Hepatocyte (in vitro differentiated cells): Measurements from ENCODE around the gene ARMC5. TPM values are rescaled to one million over a fixed set of nuclear protein-coding genes. Genes with fewer than 3 reads are reported as not detected.

Experiments
- DNase-seq: peaks from one replicate; pipeline ENCODE4 v3.0.0-alpha.2; 2016; ENCODE audit warnings: low spot score
- H2AFZ ChIP-seq: fragments of 200-600 bp; sonication (generic); 2 replicates; pipeline ENCODE4 v1.6.0; 2016; ENCODE audit warnings: antibody characterized with exemption, mild to moderate bottlenecking
- H3K27ac ChIP-seq: fragments of 200-600 bp; sonication (generic); 2 replicates; pipeline ENCODE4 v1.5.1; 2016; ENCODE audit warnings: mild to moderate bottlenecking
- H3K27me3 ChIP-seq: fragments of 200-600 bp; sonication (generic); 2 replicates; pipeline ENCODE4 v1.6.1; 2016
- H3K36me3 ChIP-seq: fragments of 200-600 bp; sonication (generic); replicated peaks from 2 replicates; pipeline ENCODE4 v1.5.1; 2016; ENCODE audit warnings: low read depth; ENCODE audit not compliant: insufficient read depth
- H3K4me1 ChIP-seq: fragments of 200-600 bp; sonication (generic); 2 replicates; pipeline ENCODE4 v1.5.1; 2016; ENCODE audit warnings: mild to moderate bottlenecking, moderate library complexity; ENCODE audit not compliant: insufficient read depth
- H3K4me2 ChIP-seq: fragments of 200-600 bp; sonication (generic); 2 replicates; pipeline ENCODE4 v1.6.0; 2016
- H3K4me3 ChIP-seq: fragments of 200-600 bp; sonication (generic); 2 replicates; pipeline ENCODE4 v1.5.1; 2016; ENCODE audit warnings: mild to moderate bottlenecking
- H3K79me2 ChIP-seq: fragments of 200-600 bp; sonication (generic); 2 replicates; pipeline ENCODE4 v1.6.0; 2017; ENCODE audit warnings: mild to moderate bottlenecking
- H3K9me2 ChIP-seq: fragments of 200-600 bp; sonication (generic); replicated peaks from 2 replicates; pipeline ENCODE4 v1.6.0; 2017; ENCODE audit warnings: mild to moderate bottlenecking; ENCODE audit not compliant: insufficient read depth
- H3K9me3 ChIP-seq: fragments of 200-600 bp; sonication (generic); 2 replicates; pipeline ENCODE4 v1.5.1; 2016; ENCODE audit warnings: low read depth, mild to moderate bottlenecking
- H4K20me1 ChIP-seq: fragments of 200-600 bp; sonication (generic); 2 replicates; pipeline ENCODE4 v1.6.0; 2016; ENCODE audit warnings: mild to moderate bottlenecking; ENCODE audit not compliant: insufficient read depth, poor library complexity, severe bottlenecking
- CTCF ChIP-seq: fragments of 200-600 bp; sonication (generic); IDR thresholded peaks from 2 replicates; pipeline ENCODE4 v1.5.1; 2016; ENCODE audit warnings: antibody characterized with exemption, mild to moderate bottlenecking; ENCODE audit not compliant: poor library complexity
- EZH2 ChIP-seq: fragments of 200-600 bp; sonication (generic); IDR thresholded peaks from 2 replicates; pipeline ENCODE4 v1.6.1; 2016; ENCODE audit warnings: antibody characterized with exemption, mild to moderate bottlenecking, borderline replicate concordance
- EZH2phosphoT487 ChIP-seq: fragments of 200-600 bp; sonication (generic); IDR thresholded peaks from one replicate; pipeline ENCODE4 v1.6.1; 2018; ENCODE audit warnings: antibody characterized with exemption, mild to moderate bottlenecking, low read depth, moderate library complexity; ENCODE audit not compliant: unreplicated experiment, severe bottlenecking
- WGBS: methylation state at CpG from one replicate; pipeline ENCODE4 v1.1.6; 2016; ENCODE audit warnings: low lambda C conversion rate; ENCODE audit errors: missing lambda C conversion rate; 5-methylcytosine and 5-hydroxymethylcytosine counted together
- polyA plus RNA-seq: library from polyadenylated mRNA; unstranded; fragments of >200 nt; fragmentation: Nextera tagmentation; extraction: Ambion mirVana; gene quantifications from 2 replicates; pipeline ENCODE4 v1.2.1, GENCODE V29; 2016
- total RNA-seq: library from RNA; depleted of rRNA; stranded (reverse); fragments of >200 nt; gene quantifications from 2 replicates; pipeline ENCODE4 v1.2.3, GENCODE V29; 2014

Gene ARMC5
- total and polyA plus RNA-seq, 2 experiments from 2014 or later, result 12.2 to 19.4 TPM

GRCh38 chr16:31453255-31454204, 5.8 kb upstream of the ARMC5 start:
- H3K79me2 ChIP-seq, result peaks cover 32% of the 10 kb centered on the region
- DNase-seq, result peak; percentile 49
- no peaks in the 10 kb centered on the region for H3K9me2 ChIP-seq
- H3K27ac ChIP-seq, result peak overlapping the region; percentile 54
- no peaks in the 10 kb centered on the region for H3K27me3 ChIP-seq
- peaks cover 37% of the 10 kb centered on the region for H3K4me1 ChIP-seq
- H2AFZ ChIP-seq, result no peak overlapping the region
- peaks cover 19% of the 10 kb centered on the region for H4K20me1 ChIP-seq
- 49% methylated on average over 18 of the region's 20 CpGs for WGBS
- H3K36me3 ChIP-seq, result no peaks in the 10 kb centered on the region
- peak overlapping the region; percentile 37 for H3K4me2 ChIP-seq
- TF ChIP-seq EZH2phosphoT487 (no peak), CTCF (no peak)
- no peak overlapping the region for H3K4me3 ChIP-seq
- H3K9me3 ChIP-seq, result no peaks in the 10 kb centered on the region

GRCh38 chr16:31455601-31456314, 3.5 kb upstream of the ARMC5 start:
- no peaks in the 10 kb centered on the region for H3K36me3 ChIP-seq
- H3K4me1 ChIP-seq, result peaks cover 37% of the 10 kb centered on the region
- H3K27me3 ChIP-seq, result no peaks in the 10 kb centered on the region
- no peak for DNase-seq
- TF ChIP-seq CTCF (peak; percentile 18), EZH2phosphoT487 (no peak)
- H3K9me2 ChIP-seq, result no peaks in the 10 kb centered on the region
- WGBS, result 89% methylated on average over 17 of the region's 17 CpGs
- H3K4me3 ChIP-seq, result no peak overlapping the region
- H2AFZ ChIP-seq, result no peak overlapping the region
- H3K4me2 ChIP-seq, result no peak overlapping the region
- H3K9me3 ChIP-seq, result no peaks in the 10 kb centered on the region
- H3K27ac ChIP-seq, result no peak overlapping the region
- peaks cover 32% of the 10 kb centered on the region for H3K79me2 ChIP-seq
- H4K20me1 ChIP-seq, result peaks cover 19% of the 10 kb centered on the region

- H3K79me2 ChIP-seq, result peaks cover 39% of the 10 kb centered on the region
- H3K27me3 ChIP-seq, result no peaks in the 10 kb centered on the region
- peaks cover 19% of the 10 kb centered on the region for H4K20me1 ChIP-seq
- H3K4me2 ChIP-seq, result peak overlapping the region; percentile 97
- no peaks in the 10 kb centered on the region for H3K9me2 ChIP-seq
- no peak for TF ChIP-seq EZH2
- TF ChIP-seq CTCF, result no peak
- TF ChIP-seq EZH2phosphoT487, result no peak
- no peaks in the 10 kb centered on the region for H3K9me3 ChIP-seq
- DNase-seq, result no peak
- H3K27ac ChIP-seq, result peak overlapping the region; percentile 96
- no peak overlapping the region for H3K4me3 ChIP-seq
- H3K36me3 ChIP-seq, result no peaks in the 10 kb centered on the region
- no peak overlapping the region for H2AFZ ChIP-seq
- peaks cover 35% of the 10 kb centered on the region for H3K4me1 ChIP-seq
- 73% methylated on average over 8 of the region's 8 CpGs for WGBS
Measured at GRCh38 chr16:31456988-31457360, 2.3 kb upstream of the ARMC5 start.
